HepG2 (cell line): ENCODE data around the gene RSBN1. TPM values are rescaled to one million over a fixed set of nuclear protein-coding genes. Genes with fewer than 3 reads are reported as not detected.

Source experiments
- ATAC-seq: fragments of 200-7000 bp; cut with Tn5 transposase; 3 replicates; pipeline ENCODE4 v1.9.1; 2020; ENCODE audit warnings: mild to moderate bottlenecking, moderate library complexity
- BruUV-seq: library from RNA; stranded (reverse); fragments of 400-500 nt; replicated peaks from 2 replicates; lab custom pipeline; 2021; lab: Mats Ljungman, UMichigan
- CTCF ChIA-PET: fragments of 300-600 bp; formaldehyde crosslinking; extraction: SDS; loops from one replicate; lab custom pipeline; 2021; ENCODE audit warnings: low total read pairs, inconsistent platforms, low intra/inter-chr PET ratio; lab: Yijun Ruan, JAX
- POLR2A ChIA-PET: fragments of 350-600 bp; sonication (Branson Sonifier 250); formaldehyde crosslinking; loops from one replicate; lab custom pipeline; 2020; ENCODE audit warnings: antibody characterized with exemption, inconsistent platforms; lab: Yijun Ruan, JAX
- DNase-seq: peaks from one replicate; pipeline ENCODE4 v3.0.0-alpha.2; 2015; ENCODE audit warnings: low spot score
- FAIRE-seq: peaks from 3 replicates; lab custom pipeline; 2011; peaks lifted over from hg19 to GRCh38; lab: Jason Lieb, UNC
- H2AFZ ChIP-seq: one replicate; pipeline ENCODE4 v1.6.1; 2011; ENCODE audit warnings: low read length, inconsistent platforms
- H3K27ac ChIP-seq: fragments of 300-600 bp; 3 replicates; pipeline ENCODE4 v1.8.0; 2011; ENCODE audit warnings: mixed run types, mild to moderate bottlenecking, mixed read lengths, low read length, inconsistent platforms; ENCODE audit not compliant: insufficient read depth; ENCODE audit errors: extremely low read length
- H3K27me3 ChIP-seq, 2 experiments: fragments of 200-600 bp in 1 of 2; 2 replicates in 1 of 2; 3 replicates in 1 of 2; pipeline versions ENCODE4 v1.6.0 to v1.8.0; 2011; ENCODE audit warnings: low read length in 2 of 2, mild to moderate bottlenecking in 2 of 2, moderate library complexity in 2 of 2, inconsistent platforms in 1 of 2; ENCODE audit not compliant: insufficient read depth in 2 of 2, control insufficient read depth in 1 of 2
- H3K36me3 ChIP-seq, 2 experiments: fragments of 200-600 bp in 1 of 2; replicated peaks in 1 of 2; 2 replicates in 1 of 2; 3 replicates in 1 of 2; pipeline versions ENCODE4 v1.5.1 to v1.8.0; 2011; ENCODE audit warnings: low read length in 2 of 2, inconsistent platforms in 1 of 2; ENCODE audit not compliant: insufficient read depth in 2 of 2, control insufficient read depth in 1 of 2
- H3K4me1 ChIP-seq: 2 replicates; pipeline ENCODE4 v1.5.1; 2012; ENCODE audit warnings: low read length, inconsistent platforms; ENCODE audit not compliant: insufficient read depth
- H3K4me2 ChIP-seq: 2 replicates; pipeline ENCODE4 v1.6.0; 2011; ENCODE audit warnings: low read depth, low read length, inconsistent platforms
- H3K4me3 ChIP-seq, 3 experiments: fragments of 200-600 bp in 1 of 3; sonication (generic), shearing (Covaris generic) in 1 of 3; replicated peaks in 1 of 3; 2 replicates each; pipeline ENCODE4 v1.5.1; 2011 to 2016; ENCODE audit warnings: low read length in 3 of 3, inconsistent platforms in 2 of 3, low read depth in 2 of 3, mild to moderate bottlenecking in 2 of 3, control low read depth in 1 of 3, mixed read lengths in 1 of 3; ENCODE audit not compliant: insufficient read depth in 1 of 3
- H3K79me2 ChIP-seq: one replicate; pipeline ENCODE4 v1.6.1; 2011; ENCODE audit warnings: low read length, inconsistent platforms; ENCODE audit not compliant: insufficient read depth
- H3K9ac ChIP-seq: 2 replicates; pipeline ENCODE4 v1.6.0; 2011; ENCODE audit warnings: mild to moderate bottlenecking, low read depth, low read length, inconsistent platforms; ENCODE audit not compliant: insufficient read depth
- H3K9me3 ChIP-seq: 2 replicates; pipeline ENCODE4 v1.5.1; 2012; ENCODE audit warnings: mild to moderate bottlenecking, low read length
- H4K20me1 ChIP-seq: 2 replicates; pipeline ENCODE4 v1.6.0; 2011; ENCODE audit warnings: inconsistent platforms, mild to moderate bottlenecking, low read length, moderate library complexity; ENCODE audit not compliant: insufficient read depth
- ARID5B ChIP-seq: IDR thresholded peaks from 2 replicates; pipeline ENCODE4 v1.4.0; 2020; ENCODE audit warnings: mild to moderate bottlenecking, missing genetic modification reagents
- ETS1 ChIP-seq: sonication (generic); formaldehyde crosslinking; IDR thresholded peaks from 2 replicates; pipeline ENCODE4 v1.4.0; 2020; ENCODE audit warnings: missing genetic modification reagents
- HNRNPH1 ChIP-seq: fragments of 200-400 bp; formaldehyde crosslinking; optimal IDR thresholded peaks from 2 replicates; pipeline ENCODE3; 2017; ENCODE audit warnings: mild to moderate bottlenecking, low read depth, low read length
- ISL2 ChIP-seq: sonication (generic); formaldehyde crosslinking; IDR thresholded peaks from 2 replicates; pipeline ENCODE4 v1.5.0; 2020; ENCODE audit warnings: missing genetic modification reagents
- ZC3H4 ChIP-seq: sonication (generic); formaldehyde crosslinking; IDR thresholded peaks from 2 replicates; pipeline ENCODE4 v1.4.0; 2020; ENCODE audit warnings: missing genetic modification reagents, borderline replicate concordance
- ZFP90 ChIP-seq: sonication (generic); formaldehyde crosslinking; IDR thresholded peaks from 2 replicates; pipeline ENCODE4 v1.8.0; 2022; ENCODE audit warnings: missing genetic modification reagents, mild to moderate bottlenecking, inconsistent platforms, borderline replicate concordance
- ZNF143 ChIP-seq: sonication (generic); formaldehyde crosslinking; IDR thresholded peaks from 2 replicates; pipeline ENCODE4 v1.4.0; 2020; ENCODE audit warnings: missing genetic modification reagents
- ZNF326 ChIP-seq: sonication (generic); formaldehyde crosslinking; IDR thresholded peaks from 2 replicates; pipeline ENCODE4 v1.4.0; 2020; ENCODE audit warnings: missing genetic modification reagents, borderline replicate concordance
- ZNF446 ChIP-seq: sonication (generic); formaldehyde crosslinking; IDR thresholded peaks from 2 replicates; pipeline ENCODE4 v1.5.0; 2020; ENCODE audit warnings: mild to moderate bottlenecking, missing genetic modification reagents
- ZNF674 ChIP-seq: sonication (generic); formaldehyde crosslinking; IDR thresholded peaks from 2 replicates; pipeline ENCODE4 v1.5.0; 2020; ENCODE audit warnings: low read depth, mild to moderate bottlenecking, missing genetic modification reagents
- ZNF720 ChIP-seq: sonication (generic); formaldehyde crosslinking; IDR thresholded peaks from 2 replicates; pipeline ENCODE4 v1.4.0; 2020; ENCODE audit warnings: missing genetic modification reagents
- ZNF780A ChIP-seq: sonication (generic); formaldehyde crosslinking; IDR thresholded peaks from 2 replicates; pipeline ENCODE4 v1.8.0; 2022; ENCODE audit warnings: mild to moderate bottlenecking, missing genetic modification reagents, moderate library complexity
- whole genome bisulfite sequencing: methylation state at CpG from one replicate; pipeline ENCODE4 v1.1.6; 2017; ENCODE audit warnings: low lambda C conversion rate; 5-methylcytosine and 5-hydroxymethylcytosine counted together
- in situ Hi-C: cut with HindIII; loops from 2 replicates; pipeline ENCODE4 v1.10.0; 2017; ENCODE audit warnings: low pct_unique_long_range_greater_than_20kb; ENCODE audit not compliant: extremely low pct_ligation_motif_present
- intact Hi-C: fragments of 100-400 bp; cut with micrococcal nuclease; formaldehyde crosslinking; loops from one replicate; pipeline ENCODE4 v1.10.0; 2022; ENCODE audit not compliant: unreplicated experiment
- polyA plus RNA-seq, 8 experiments: library from polyadenylated mRNA; depleted of rRNA in 3 of 8; stranded (reverse) in 7 of 8; unstranded in 1 of 8; fragments of >200 nt; fragmentation: Illumina TruSeq in 4 of 8; extraction: Trizol in 4 of 8; gene quantifications; 2 replicates each; pipeline versions ENCODE4 v1.2.1 to v1.2.3, GENCODE V29; 2011 to 2016; ENCODE audit warnings: low read depth in 4 of 8, missing spikeins in 1 of 8, mixed read lengths in 1 of 8; ENCODE audit not compliant: insufficient read depth in 1 of 8
- total RNA-seq, 5 experiments: library from RNA; depleted of rRNA; stranded (reverse); fragments of >200 nt; fragmentation: Illumina TruSeq; extraction: Trizol; gene quantifications; 2 replicates each; pipeline ENCODE4 v1.2.3, GENCODE V29; 2016; ENCODE audit warnings: low read depth in 1 of 5
- TF ChIP-seq, protein P1 (sequence below): sonication (generic); formaldehyde crosslinking; IDR thresholded peaks from 2 replicates; pipeline ENCODE4 v1.4.0; 2020; ENCODE audit warnings: missing genetic modification reagents, mild to moderate bottlenecking, borderline replicate concordance
- TF ChIP-seq, protein P2 (sequence below): IDR thresholded peaks from 2 replicates; pipeline ENCODE4 v1.6.1; 2016; ENCODE audit warnings: control low read depth

RSBN1 gene
- total and polyA plus RNA-seq, 2 of the 13 experiments (the other 11 are each of a cell fraction or from before 2014, with no cell fraction given), result 8.3 to 10.4 TPM

DNA sequence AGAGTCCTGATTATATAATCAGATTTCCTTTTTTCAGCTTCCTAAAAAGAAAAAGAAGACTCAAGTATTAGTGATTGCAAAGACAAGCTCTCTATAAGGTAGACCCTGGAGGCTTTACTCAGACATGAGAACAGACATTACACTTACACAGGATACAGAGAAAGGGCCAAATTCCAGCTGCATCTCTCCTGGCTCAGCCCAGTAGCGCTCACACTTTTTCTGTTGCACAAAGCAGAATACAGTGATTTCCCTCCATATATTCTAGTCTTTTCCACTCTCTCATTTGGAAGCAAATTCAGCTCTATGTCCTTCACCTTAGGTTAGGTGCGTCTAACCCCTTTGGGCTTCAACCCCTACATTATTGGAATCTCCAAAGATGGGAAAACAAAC lies 44.1 kb upstream of the RSBN1 start:
- H3K4me3 ChIP-seq, result no peak overlapping the region
- H4K20me1 ChIP-seq, result no peaks in the 10 kb centered on the region
- ChIA-PET CTCF (no interaction called here), POLR2A (no interaction called here)
- BruUV-seq, result no TSS peak
- DNase-seq (peak; percentile 3), ATAC-seq (peak; percentile 43; the same call in 1 of the 3 replicates), FAIRE-seq (no peak)
- H3K9ac ChIP-seq, result no peak overlapping the region
- H3K79me2 ChIP-seq, result no peaks in the 10 kb centered on the region
- H2AFZ ChIP-seq, result no peak overlapping the region
- in situ Hi-C loops (no loop called here), intact Hi-C loops (no loop called here)
- 68% methylated on average over 2 of the region's 2 CpGs for WGBS
- no peaks in the 10 kb centered on the region for H3K36me3 ChIP-seq
- no peaks in the 10 kb centered on the region for H3K9me3 ChIP-seq
- no peak for TF ChIP-seq ZNF446 (CRISPR knock-in tag)
- no peak for TF ChIP-seq ZC3H4
- TF ChIP-seq HNRNPH1, result no peak
- no peak for TF ChIP-seq ZFP90
- TF ChIP-seq ZNF780A (CRISPR knock-in tag), result no peak
- TF ChIP-seq ZNF326 (CRISPR knock-in tag), result no peak
- TF ChIP-seq, protein P1, sequence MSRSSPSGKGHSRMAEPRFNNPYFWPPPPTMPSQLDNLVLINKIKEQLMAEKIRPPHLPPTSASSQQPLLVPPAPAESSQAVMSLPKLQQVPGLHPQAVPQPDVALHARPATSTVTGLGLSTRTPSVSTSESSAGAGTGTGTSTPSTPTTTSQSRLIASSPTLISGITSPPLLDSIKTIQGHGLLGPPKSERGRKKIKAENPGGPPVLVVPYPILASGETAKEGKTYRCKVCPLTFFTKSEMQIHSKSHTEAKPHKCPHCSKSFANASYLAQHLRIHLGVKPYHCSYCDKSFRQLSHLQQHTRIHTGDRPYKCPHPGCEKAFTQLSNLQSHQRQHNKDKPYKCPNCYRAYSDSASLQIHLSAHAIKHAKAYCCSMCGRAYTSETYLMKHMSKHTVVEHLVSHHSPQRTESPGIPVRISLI (CRISPR knock-in tag), result no peak
- no peak for TF ChIP-seq ZNF720 (CRISPR knock-in tag)
- TF ChIP-seq ARID5B (CRISPR knock-in tag), result no peak
- no peak for TF ChIP-seq ZNF143 (CRISPR knock-in tag)
- no peak for TF ChIP-seq ZNF674 (CRISPR knock-in tag)
- TF ChIP-seq, protein P2, sequence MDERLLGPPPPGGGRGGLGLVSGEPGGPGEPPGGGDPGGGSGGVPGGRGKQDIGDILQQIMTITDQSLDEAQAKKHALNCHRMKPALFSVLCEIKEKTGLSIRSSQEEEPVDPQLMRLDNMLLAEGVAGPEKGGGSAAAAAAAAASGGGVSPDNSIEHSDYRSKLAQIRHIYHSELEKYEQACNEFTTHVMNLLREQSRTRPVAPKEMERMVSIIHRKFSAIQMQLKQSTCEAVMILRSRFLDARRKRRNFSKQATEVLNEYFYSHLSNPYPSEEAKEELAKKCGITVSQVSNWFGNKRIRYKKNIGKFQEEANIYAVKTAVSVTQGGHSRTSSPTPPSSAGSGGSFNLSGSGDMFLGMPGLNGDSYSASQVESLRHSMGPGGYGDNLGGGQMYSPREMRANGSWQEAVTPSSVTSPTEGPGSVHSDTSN (CRISPR knock-in tag), result no peak
- TF ChIP-seq ISL2 (CRISPR knock-in tag), result no peak
- no peak for TF ChIP-seq ETS1 (CRISPR knock-in tag)
- H3K4me1 ChIP-seq, result peaks cover 14% of the 10 kb centered on the region
- no peaks in the 10 kb centered on the region; a peak in 1 of 5 replicates for H3K27me3 ChIP-seq
- no peak overlapping the region for H3K27ac ChIP-seq
- H3K4me2 ChIP-seq, result 0 out of 2 replicates have a peak overlapping the region, but pooled peaks have one; percentile 23
